ENCODE measurements around the gene ASB3. TPM values are rescaled to one million over a fixed set of nuclear protein-coding genes. Genes with fewer than 3 reads are reported as not detected.

ASB3 gene
- total and polyA plus RNA-seq, 4 donors, result 2.7 to 13.6 (median 8.7) TPM

GRCh38 chr2:53715568-53715967 lies 71.2 kb downstream of the ASB3 start:
- peaks cover 0 to 3% (median 2%) of the 10 kb centered on the region in 4 donors for H3K36me3 ChIP-seq (ENCODE audit: control insufficient read depth in 4 of 4, insufficient read depth in 3 of 4, low read depth in 1 of 4, low read length in 3 of 4)
- TF ChIP-seq SP1 (IDR thresholded peaks at IDR 0.05) (no peak), REST (IDR thresholded peaks at IDR 0.05) (no peak), CTCF (IDR thresholded peaks at IDR 0.05; ENCODE audit: low read depth, low read length, missing input control) (peak; percentile 36), RAD21 (IDR thresholded peaks at IDR 0.05) (peak; percentile 54 to 64), GABPA (IDR thresholded peaks at IDR 0.05 in 1 of 2, conservative IDR thresholded peaks at IDR 0.05 in 1 of 2) (no peak), FOXA1 (IDR thresholded peaks at IDR 0.05) (no peak)
- DNase-seq (ENCODE audit: low spot score), result no peak

GRCh38 chr2:53711271-53711780 lies 75.4 kb downstream of the ASB3 start:
- 98% methylated on average over 7 of the region's 7 CpGs for WGBS

More at GRCh38 chr2:53715568-53715967, 71.2 kb downstream of the ASB3 start:
- Histone ChIP-seq H3K27me3 (ENCODE audit: control insufficient read depth in 4 of 4, insufficient read depth in 4 of 4, low read length in 3 of 4) (no peaks in the 10 kb centered on the region), H3K9ac (ENCODE audit: low read depth in 1 of 2, low read length in 2 of 2) (no peak overlapping the region), H3K4me1 (ENCODE audit: control insufficient read depth in 4 of 4, insufficient read depth in 4 of 4, low read length in 3 of 4) (no peaks in the 10 kb centered on the region), H3K4me3 (ENCODE audit: low read depth in 1 of 3, low read length in 3 of 3) (no peak overlapping the region), H3K27ac (ENCODE audit: low read depth in 1 of 2, low read length in 2 of 2) (no peak overlapping the region), H3K9me3 (ENCODE audit: control insufficient read depth in 4 of 4, low read length in 3 of 4) (no peaks in the 10 kb centered on the region)

More at GRCh38 chr2:53711271-53711780, 75.4 kb downstream of the ASB3 start:
- H3K9me3 ChIP-seq (ENCODE audit: control insufficient read depth in 4 of 4, low read length in 3 of 4), result peaks cover 0 to 6% (median 3%) of the 10 kb centered on the region in 4 donors
- H3K27ac ChIP-seq (ENCODE audit: low read depth in 1 of 2, low read length in 2 of 2), result no peak overlapping the region
- no peak overlapping the region for H3K4me3 ChIP-seq (ENCODE audit: low read depth in 1 of 3, low read length in 3 of 3)
- peaks cover 1 to 25% (median 20%) of the 10 kb centered on the region in 4 donors for H3K36me3 ChIP-seq (ENCODE audit: control insufficient read depth in 4 of 4, insufficient read depth in 3 of 4, low read depth in 1 of 4, low read length in 3 of 4)
- no peaks in the 10 kb centered on the region for H3K27me3 ChIP-seq (ENCODE audit: control insufficient read depth in 4 of 4, insufficient read depth in 4 of 4, low read length in 3 of 4)
- H3K4me1 ChIP-seq (ENCODE audit: control insufficient read depth in 4 of 4, insufficient read depth in 4 of 4, low read length in 3 of 4), result no peaks in the 10 kb centered on the region
- no peak for TF ChIP-seq RXRA (IDR thresholded peaks at IDR 0.05)
- TF ChIP-seq SP1 (IDR thresholded peaks at IDR 0.05), result no peak
- TF ChIP-seq ZBTB33 (IDR thresholded peaks at IDR 0.05), result no peak
- H3K9ac ChIP-seq (ENCODE audit: low read depth in 1 of 2, low read length in 2 of 2), result no peak overlapping the region
- DNase-seq (ENCODE audit: low spot score), result no peak
